HG02759 (cell line): ENCODE measurements around the gene TMEM131.
"Not testable (repeated sequence)": the region's sequence is repeated elsewhere in the genome, so short reads cannot be mapped to it uniquely, and the experiment has no call there.

ENCODE experiments used
- ATAC-seq: cut with Tn5 transposase; IDR thresholded peaks from one replicate; pipeline ENCODE4 v1.9.1; 2021; ENCODE audit warnings: mild to moderate bottlenecking, moderate library complexity; ENCODE audit not compliant: unreplicated experiment

Gene TMEM131

DNA sequence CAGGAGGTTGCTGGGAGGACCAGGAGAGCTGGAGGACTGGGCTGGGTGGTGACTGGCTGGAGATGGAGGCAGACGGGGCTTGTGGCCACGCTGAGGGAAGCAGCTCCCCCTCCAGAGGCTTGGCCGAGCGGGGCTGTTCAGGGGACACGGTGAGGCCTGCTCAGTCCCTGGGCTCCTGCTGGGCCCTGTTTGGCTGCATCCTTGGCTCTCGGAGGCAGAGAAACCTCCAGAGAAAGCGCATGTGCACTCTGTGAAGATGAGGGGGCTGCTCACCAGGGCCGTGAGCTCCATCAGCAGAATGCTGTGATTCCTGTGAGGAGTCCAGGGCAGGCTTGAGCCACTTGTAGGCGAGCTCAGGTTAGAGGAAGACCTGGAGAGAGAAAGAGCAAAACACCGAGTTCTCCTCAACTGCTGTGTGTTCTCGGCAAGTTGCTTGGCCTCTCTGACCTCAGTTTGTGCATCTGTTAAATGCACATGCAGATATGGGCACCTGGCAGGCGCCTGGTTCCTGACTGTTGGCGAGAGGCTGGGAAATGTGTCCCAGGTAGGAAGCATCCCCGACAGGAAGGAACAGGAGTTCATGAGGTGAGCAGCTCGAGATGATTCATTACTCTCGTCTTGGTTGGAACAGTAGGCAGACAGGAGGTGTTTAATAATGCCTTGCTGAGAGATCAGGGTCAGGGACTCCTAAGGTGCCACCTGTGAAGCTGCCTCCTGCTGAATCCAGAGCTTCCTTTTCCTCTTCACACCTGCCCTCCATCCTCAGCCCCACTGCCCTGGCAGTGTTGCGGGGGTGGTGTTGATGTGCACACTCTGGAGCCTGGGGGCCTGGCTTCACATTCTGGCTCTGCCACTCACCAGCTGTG lies 281.4 kb downstream of the TMEM131 start:
- no peak for ATAC-seq

DNA sequence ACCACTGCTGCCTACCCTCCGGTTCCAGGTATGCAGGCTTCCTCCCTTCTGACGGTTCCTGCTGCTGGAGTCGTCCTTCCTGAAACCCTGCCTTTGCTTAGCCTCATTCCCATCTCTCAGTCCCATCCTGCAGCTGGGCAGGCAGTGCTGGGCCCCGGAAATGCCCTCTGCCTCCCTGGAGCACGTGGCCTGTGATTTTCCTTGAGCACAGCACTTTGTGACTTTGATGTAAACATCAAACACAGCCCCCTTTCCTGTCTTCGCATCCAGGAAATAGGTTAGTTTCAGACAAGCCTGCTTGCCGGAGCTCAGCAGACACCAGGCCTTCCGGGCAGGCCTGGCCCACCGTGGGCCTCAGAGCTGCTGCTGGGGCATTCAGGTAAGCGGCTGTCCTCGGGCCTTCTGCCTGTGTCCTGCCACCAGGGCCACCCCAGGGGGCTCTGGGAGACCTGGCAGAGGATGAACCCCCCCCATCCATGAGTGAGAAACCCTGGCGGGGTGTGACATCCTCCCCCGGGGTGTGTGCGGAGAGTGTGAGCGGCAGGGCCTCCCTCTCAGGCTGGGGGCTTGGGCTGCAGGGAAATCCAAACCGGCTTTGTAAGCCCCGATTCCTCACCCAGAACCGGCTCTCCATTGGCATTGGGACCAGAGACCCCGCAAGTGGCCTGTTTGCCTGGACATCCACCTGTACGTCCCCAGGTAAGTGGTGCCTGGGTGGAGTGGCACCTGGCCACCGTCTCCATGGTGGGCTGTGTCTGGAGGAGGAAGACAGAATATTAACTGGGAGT lies 282.3 kb downstream of the TMEM131 start, which contains the start of gene ZAP70:
TSS of gene ZAP70 (plus strand) at position 281 of the 788 bp plus-strand sequence. CDS start 10,461 bp downstream, outside the sequence.
- ATAC-seq, result no peak

DNA sequence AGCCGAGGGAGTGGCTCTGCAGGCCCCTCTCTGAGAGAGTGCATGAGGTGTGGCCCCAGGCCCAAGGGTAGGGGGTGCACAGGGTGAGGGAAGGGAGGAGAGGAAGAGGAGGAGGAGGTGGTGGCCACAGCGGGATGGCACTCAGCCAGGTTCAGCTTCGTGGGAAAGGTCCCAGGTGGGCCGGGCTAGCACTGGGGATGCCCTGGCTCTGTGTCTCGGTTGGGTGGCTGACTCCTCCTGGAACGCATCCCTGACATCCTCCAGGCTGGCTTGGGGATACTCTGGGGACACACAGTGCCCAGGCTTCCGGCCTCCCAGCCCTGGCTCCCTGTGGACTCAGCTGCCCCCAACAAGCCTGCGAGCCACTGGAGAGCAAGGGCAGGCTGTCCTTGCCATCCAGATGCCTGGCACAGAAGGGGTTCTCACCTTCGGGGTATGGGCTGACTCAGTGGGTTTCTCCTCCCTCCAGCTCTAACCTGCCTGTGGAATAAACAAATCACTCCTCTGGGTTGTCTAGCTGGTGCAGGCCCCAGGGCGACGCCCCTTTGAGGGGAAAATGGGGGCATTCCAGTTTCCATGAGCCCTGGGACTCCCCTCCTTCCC lies 283.0 kb downstream of the TMEM131 start:
- ATAC-seq, result no peak

DNA sequence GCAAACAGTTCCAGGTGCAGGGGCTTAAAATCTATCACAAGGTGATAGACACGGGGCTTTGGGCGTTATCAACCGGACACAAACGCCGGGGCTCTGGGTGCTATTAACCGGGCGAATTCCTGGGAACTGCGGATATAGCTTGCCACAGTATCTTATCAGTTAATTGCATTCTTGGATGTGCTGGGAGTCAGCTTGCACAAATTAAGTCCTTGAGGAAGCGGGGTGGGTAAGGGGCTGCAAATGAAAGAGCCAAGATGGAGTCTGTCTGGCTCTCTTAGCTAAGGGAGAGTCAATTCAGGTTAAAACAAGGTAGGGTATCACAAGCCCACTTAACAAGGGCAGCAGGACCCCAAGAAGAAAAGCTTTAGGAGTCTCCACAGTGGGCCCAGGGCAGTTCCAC lies 283.6 kb downstream of the TMEM131 start:
- not testable (repeated sequence) for ATAC-seq

DNA sequence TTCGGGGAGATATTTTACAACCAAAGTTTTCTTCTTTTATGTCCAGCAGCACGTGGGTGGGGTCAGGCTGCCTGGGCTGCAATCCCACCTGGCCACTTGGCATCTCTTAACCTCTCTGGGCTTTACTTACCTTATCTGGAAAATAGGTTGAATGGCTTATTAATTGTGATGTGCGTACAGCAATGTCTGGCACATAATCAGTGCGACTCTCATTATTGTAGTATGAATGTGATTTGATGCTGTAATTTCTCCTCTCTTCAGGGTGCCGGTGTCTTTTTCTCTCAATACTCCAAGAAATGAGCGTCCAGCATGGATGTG lies 284.4 kb downstream of the TMEM131 start:
- no peak for ATAC-seq

DNA sequence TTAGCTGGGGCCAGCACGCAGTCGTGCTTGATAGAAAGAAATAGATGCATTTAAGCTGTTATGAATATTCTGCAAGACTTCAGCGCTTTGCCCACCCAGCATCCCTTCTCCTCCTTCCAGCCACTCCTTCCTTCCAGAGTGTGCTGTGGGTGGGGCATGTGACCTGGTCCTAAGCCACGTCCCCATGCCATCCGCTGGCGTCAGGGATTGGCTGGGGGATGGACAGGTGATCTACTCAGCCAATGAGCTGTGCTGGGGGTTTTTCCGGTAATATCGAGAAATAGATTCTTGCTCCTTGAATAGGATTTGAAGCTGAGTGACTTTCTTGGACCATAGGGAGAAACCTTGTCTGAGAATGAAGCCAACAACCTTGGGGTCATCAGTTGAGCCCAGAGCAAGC lies 287.1 kb downstream of the TMEM131 start:
- ATAC-seq, result no peak

DNA sequence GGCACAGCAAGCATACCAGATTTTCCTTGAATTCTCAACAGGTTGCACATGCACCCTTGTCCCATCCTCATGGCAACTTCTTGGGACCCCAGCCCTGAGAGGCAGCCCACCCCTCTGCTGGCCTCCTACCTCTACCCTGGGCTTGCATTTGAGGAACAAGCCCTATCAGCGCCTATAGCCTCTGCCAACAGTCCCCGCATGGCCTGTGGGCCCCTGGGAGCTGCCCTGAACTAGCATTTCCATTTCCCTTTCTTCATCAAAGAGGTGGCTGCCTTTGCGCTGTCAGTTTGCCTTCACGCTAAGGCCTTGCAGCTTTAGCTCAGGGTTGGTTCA lies 287.7 kb downstream of the TMEM131 start:
- no peak for ATAC-seq

DNA sequence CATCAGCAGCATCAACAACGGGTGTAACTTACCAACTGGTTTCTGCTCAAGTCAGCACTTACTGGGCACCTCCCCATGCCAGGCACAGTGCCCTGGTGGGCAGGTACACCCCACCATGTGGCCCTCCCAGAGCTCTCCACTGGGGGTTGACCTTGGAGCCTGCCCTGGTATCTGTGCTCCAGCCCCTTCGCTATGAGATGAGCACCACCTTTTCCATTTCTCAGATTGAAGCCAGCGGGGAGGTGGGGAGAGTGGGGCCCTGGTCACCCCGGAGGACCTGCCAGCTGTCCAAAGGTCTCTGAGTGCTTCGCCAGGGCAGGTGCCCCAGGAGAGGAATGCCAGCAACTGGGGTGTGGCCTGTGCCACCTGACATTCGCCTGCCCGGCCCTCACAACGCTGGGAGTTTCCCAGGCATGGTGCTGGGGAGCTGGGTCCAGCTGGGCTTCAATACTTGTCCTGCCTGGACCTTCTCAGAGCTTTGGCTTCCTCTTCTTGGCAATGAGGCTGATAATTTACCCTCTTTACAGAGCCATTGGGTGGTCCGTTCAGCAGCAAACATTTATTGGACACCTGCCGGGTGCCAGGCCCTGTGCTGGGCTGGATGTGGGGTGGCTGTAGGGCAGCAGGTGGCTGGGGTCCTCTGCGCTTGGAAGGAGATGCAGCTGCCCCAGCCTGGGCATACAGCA lies 288.2 kb downstream of the TMEM131 start:
- no peak for ATAC-seq

DNA sequence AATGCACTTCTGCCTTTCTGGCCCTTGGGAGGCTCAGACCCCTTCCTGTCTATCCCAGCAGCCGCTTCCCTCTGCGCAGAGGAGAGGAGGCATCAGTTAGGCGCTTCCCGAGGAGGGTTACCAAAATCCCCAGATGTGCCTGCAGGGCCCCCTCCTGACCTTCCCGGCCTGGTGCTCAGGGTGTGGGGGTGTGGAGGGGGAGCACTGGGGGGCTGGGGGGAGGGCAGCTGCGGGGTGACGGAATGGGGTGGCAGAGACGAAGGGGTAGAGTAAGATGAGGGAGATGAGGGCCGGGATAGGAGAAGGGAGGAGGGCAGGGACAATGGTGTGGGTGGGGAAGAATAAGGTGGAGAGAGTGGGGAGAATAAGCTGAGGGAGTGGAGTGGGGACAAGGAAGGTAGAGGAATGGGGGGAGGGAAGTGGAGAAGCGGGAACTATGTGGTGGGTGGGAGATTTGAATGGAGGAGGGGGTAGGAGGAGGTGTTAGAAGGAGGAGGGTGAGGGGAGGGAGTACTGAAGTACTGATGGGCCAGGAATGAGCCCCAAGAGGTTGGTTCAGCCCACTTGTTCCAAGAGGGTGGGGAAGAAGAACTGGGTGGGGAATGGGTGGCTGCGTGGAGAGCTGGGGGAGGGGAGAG lies 288.9 kb downstream of the TMEM131 start:
- no peak for ATAC-seq
